Esophagus muscularis mucosa (tissue), 4 donors: ENCODE data around the gene SV2A.

ENCODE experiments used
- EP300 ChIP-seq: sonication (generic); formaldehyde crosslinking; IDR thresholded peaks from one replicate; pipeline ENCODE4 v1.6.1; 2017; ENCODE audit warnings: antibody characterized with exemption
- POLR2A ChIP-seq: fragments of 450-650 bp; IDR thresholded peaks from one replicate; pipeline ENCODE4 v1.6.1; 2017; ENCODE audit warnings: antibody characterized with exemption, moderate library complexity, mild to moderate bottlenecking, low read depth
- TF ChIP-seq, protein P1 (sequence below), 3 experiments: fragments of 200-600 bp in 2 of 3; fragments of 450-650 bp in 1 of 3; sonication (generic) in 2 of 3; IDR thresholded peaks; one replicate each; pipeline ENCODE4 v1.5.1; 2017 to 2019; ENCODE audit warnings: antibody characterized with exemption in 3 of 3, mild to moderate bottlenecking in 2 of 3, moderate library complexity in 1 of 3

DNA sequence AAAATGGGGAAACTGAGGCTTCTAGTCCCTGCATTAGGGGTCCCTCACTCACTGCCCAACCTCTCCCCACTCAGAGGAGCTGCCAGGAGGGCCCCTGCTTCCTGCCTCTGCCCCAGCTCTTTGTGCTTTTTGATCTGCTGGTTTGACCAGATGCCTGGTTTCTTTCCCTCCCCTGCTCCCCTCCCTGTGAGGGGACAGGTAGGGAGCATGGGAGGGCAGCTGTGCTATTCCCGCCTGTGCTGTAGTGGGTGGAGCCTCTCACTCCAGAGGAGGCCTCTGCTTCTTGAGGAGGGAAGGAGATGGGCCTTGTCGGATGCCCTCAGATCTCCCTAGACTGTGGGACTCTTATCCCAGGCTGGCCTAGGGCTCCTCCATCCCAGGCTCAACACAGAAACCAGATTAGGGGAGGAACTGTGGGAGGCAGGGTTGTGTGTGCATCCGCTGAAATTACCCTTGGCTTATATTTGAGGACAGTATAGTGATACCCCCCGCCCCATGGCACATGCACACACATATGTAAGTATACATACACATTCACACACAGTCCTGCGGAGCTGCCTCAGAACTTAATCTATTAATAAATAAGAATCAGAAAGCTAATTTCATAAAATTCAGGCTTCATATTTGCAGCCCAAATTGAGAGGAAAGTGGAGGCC lies 13.7 kb downstream of the SV2A start:
- TF ChIP-seq POLR2A (no peak), EP300 (no peak)
- TF ChIP-seq, protein P1, sequence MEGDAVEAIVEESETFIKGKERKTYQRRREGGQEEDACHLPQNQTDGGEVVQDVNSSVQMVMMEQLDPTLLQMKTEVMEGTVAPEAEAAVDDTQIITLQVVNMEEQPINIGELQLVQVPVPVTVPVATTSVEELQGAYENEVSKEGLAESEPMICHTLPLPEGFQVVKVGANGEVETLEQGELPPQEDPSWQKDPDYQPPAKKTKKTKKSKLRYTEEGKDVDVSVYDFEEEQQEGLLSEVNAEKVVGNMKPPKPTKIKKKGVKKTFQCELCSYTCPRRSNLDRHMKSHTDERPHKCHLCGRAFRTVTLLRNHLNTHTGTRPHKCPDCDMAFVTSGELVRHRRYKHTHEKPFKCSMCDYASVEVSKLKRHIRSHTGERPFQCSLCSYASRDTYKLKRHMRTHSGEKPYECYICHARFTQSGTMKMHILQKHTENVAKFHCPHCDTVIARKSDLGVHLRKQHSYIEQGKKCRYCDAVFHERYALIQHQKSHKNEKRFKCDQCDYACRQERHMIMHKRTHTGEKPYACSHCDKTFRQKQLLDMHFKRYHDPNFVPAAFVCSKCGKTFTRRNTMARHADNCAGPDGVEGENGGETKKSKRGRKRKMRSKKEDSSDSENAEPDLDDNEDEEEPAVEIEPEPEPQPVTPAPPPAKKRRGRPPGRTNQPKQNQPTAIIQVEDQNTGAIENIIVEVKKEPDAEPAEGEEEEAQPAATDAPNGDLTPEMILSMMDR (IDR thresholded peaks at IDR 0.05) = no peak
